GM23338 (cell line): ENCODE measurements around the gene MAP3K6. TPM values are rescaled to one million over a fixed set of nuclear protein-coding genes. Genes with fewer than 3 reads are reported as not detected.

ENCODE experiments used
- ATAC-seq: fragments of 200-7000 bp; cut with Tn5 transposase; 3 replicates; pipeline ENCODE4 v1.9.1; 2020
- DNase-seq: peaks from one replicate; pipeline ENCODE4 v3.0.0-alpha.2; 2015; ENCODE audit warnings: low spot score
- H2AFZ ChIP-seq: fragments of 200-600 bp; sonication (generic); 2 replicates; pipeline ENCODE4 v1.8.0; 2016; ENCODE audit warnings: antibody characterized with exemption, mild to moderate bottlenecking, moderate library complexity
- H3F3A ChIP-seq: fragments of 200-600 bp; sonication (generic); replicated peaks from 2 replicates; pipeline ENCODE4 v1.8.0; 2017; ENCODE audit warnings: antibody characterized with exemption, mixed run types, low read depth
- H3K27ac ChIP-seq: fragments of 200-600 bp; sonication (generic); 2 replicates; pipeline ENCODE4 v1.6.1; 2016; ENCODE audit warnings: low read depth
- H3K27me3 ChIP-seq: fragments of 200-600 bp; sonication (generic); 2 replicates; pipeline ENCODE4 v1.8.0; 2016; ENCODE audit warnings: mild to moderate bottlenecking, mixed run types, moderate library complexity; ENCODE audit not compliant: insufficient read depth
- H3K36me3 ChIP-seq: fragments of 200-600 bp; sonication (generic); 2 replicates; pipeline ENCODE4 v1.8.0; 2016; ENCODE audit warnings: mild to moderate bottlenecking; ENCODE audit not compliant: insufficient read depth
- H3K4me1 ChIP-seq: fragments of 200-600 bp; sonication (generic); 2 replicates; pipeline ENCODE4 v1.8.0; 2016; ENCODE audit warnings: mild to moderate bottlenecking, moderate library complexity; ENCODE audit not compliant: insufficient read depth
- H3K4me2 ChIP-seq: fragments of 200-600 bp; sonication (generic); 2 replicates; pipeline ENCODE4 v1.7.1; 2017; ENCODE audit warnings: mixed run types
- H3K4me3 ChIP-seq: fragments of 200-600 bp; sonication (generic); 2 replicates; pipeline ENCODE4 v1.6.1; 2016; ENCODE audit warnings: mixed run types
- H3K79me2 ChIP-seq: fragments of 200-600 bp; sonication (generic); replicated peaks from 2 replicates; pipeline ENCODE4 v1.8.0; 2017; ENCODE audit warnings: mild to moderate bottlenecking; ENCODE audit not compliant: insufficient read depth
- H3K9me2 ChIP-seq: fragments of 200-600 bp; sonication (generic); 2 replicates; pipeline ENCODE4 v1.8.0; 2017; ENCODE audit not compliant: insufficient read depth
- H4K20me1 ChIP-seq: fragments of 200-600 bp; sonication (generic); replicated peaks from 2 replicates; pipeline ENCODE4 v1.8.0; 2017; ENCODE audit warnings: mild to moderate bottlenecking; ENCODE audit not compliant: insufficient read depth
- H3K27ac Mint-ChIP-seq: 2 replicates; pipeline ENCODE4 v1.8.0; 2020; ENCODE audit warnings: inconsistent platforms, mild to moderate bottlenecking, moderate library complexity, mixed read lengths
- H3K27me3 Mint-ChIP-seq: 3 replicates; pipeline ENCODE4 v1.8.0; 2022; ENCODE audit warnings: low read depth, mild to moderate bottlenecking, moderate library complexity, mixed read lengths, inconsistent platforms; ENCODE audit not compliant: insufficient read depth, poor library complexity
- H3K36me3 Mint-ChIP-seq: 3 replicates; pipeline ENCODE4 v1.8.0; 2021; ENCODE audit warnings: low read depth, mild to moderate bottlenecking, inconsistent platforms, moderate library complexity, mixed read lengths
- H3K4me1 Mint-ChIP-seq: 3 replicates; pipeline ENCODE4 v1.8.0; 2020; ENCODE audit warnings: mild to moderate bottlenecking, inconsistent platforms, mixed read lengths
- H3K4me3 Mint-ChIP-seq: 3 replicates; pipeline ENCODE4 v1.8.0; 2021; ENCODE audit warnings: moderate library complexity, mild to moderate bottlenecking, inconsistent platforms, mixed read lengths
- H3K9me3 Mint-ChIP-seq: 3 replicates; pipeline ENCODE4 v1.8.0; 2020; ENCODE audit warnings: moderate library complexity, mild to moderate bottlenecking, inconsistent platforms, mixed read lengths
- polyA plus RNA-seq: library from polyadenylated mRNA; unstranded; fragments of >200 nt; fragmentation: Nextera tagmentation; extraction: Ambion mirVana; gene quantifications from 2 replicates; pipeline ENCODE4 v1.2.1, GENCODE V29; 2016
- total RNA-seq: library from RNA; depleted of rRNA; stranded (reverse); fragments of >200 nt; shearing (Covaris generic); gene quantifications from 2 replicates; pipeline ENCODE4 v1.2.3, GENCODE V29; 2014
- TF ChIP-seq, protein P1 (sequence below), 2 experiments: fragments of 200-600 bp in 1 of 2; sonication (generic) in 1 of 2; conservative IDR thresholded peaks; 2 replicates each; pipeline versions ENCODE4 v1.5.1 to v1.6.1; 2016 to 2017; ENCODE audit warnings: antibody characterized with exemption in 2 of 2, low read depth in 2 of 2, mild to moderate bottlenecking in 2 of 2, moderate library complexity in 1 of 2
- TF ChIP-seq, protein P2 (sequence below): IDR thresholded peaks from one replicate; pipeline ENCODE4 v1.6.1; 2018; ENCODE audit warnings: antibody characterized with exemption; ENCODE audit not compliant: unreplicated experiment
- TF ChIP-seq, protein P3 (sequence below): fragments of 250-450 bp; sonication (Bioruptor Pico); IDR thresholded peaks from 2 replicates; pipeline ENCODE4 v1.5.0; 2020; ENCODE audit warnings: mild to moderate bottlenecking, moderate library complexity

Gene MAP3K6
- total and polyA plus RNA-seq, 2 experiments from 2014 or later: 8.2 to 10.6 TPM

DNA sequence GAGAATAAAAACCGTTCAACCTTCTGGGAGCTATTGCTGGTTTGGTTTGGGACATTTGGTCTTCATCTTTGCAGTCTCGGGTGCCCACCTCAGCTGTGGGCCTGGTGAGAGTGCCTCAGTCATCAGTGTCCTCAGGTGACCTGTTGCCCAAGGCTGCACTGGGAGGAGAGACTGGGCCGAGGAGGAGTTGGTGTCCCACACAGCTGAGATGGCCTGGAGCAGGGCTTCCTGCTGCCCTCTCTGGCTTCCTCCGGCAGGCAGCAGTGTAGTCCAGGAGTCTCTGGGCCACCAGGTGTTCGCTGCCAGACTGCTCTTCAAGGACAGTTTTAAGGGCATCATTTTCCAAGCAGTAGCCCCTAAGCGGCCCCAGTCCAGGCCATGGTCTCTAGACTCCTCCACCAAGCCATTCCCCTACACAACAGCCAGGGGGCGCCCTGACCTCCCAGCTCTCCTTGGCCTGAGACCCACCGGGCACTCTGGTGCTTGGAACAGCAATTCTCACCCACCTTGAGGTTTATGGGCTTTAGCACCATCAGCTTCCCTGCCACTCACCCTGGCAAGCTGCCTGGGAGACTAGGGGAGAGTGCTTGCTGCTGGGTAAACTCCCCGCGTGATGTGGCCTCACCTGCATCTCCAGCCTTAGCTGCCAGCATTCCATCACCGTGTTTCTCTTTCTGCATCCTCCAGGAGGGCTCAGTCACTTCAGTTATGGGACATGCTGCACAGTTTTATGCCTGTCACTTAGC is 34.1 kb downstream of the MAP3K6 start:
- ATAC-seq: peak; percentile 96
- Histone ChIP-seq H3K36me3 (peaks cover 4% of the 10 kb centered on the region; the same call in 1 of the 2 replicates), H3K9me2 (no peaks in the 10 kb centered on the region), H3K27me3 (no peaks in the 10 kb centered on the region), H3K4me1 (no peaks in the 10 kb centered on the region), H3F3A (peaks cover 5% of the 10 kb centered on the region; the same call in 1 of the 2 replicates), H2AFZ (no peak overlapping the region), H3K79me2 (peaks cover 14% of the 10 kb centered on the region), H3K4me3 (no peak overlapping the region), H3K4me2 (no peak overlapping the region), H4K20me1 (peaks cover 8% of the 10 kb centered on the region; the same call in 1 of the 2 replicates), H3K27ac (no peak overlapping the region)
- peaks cover 44% of the 10 kb centered on the region for H3K36me3 Mint-ChIP-seq
- H3K9me3 Mint-ChIP-seq: no peaks in the 10 kb centered on the region
- no peak overlapping the region for H3K27ac Mint-ChIP-seq
- no peak overlapping the region for H3K4me3 Mint-ChIP-seq
- H3K4me1 Mint-ChIP-seq: no peaks in the 10 kb centered on the region
- DNase-seq: peak; percentile 85
- TF ChIP-seq, protein P1, sequence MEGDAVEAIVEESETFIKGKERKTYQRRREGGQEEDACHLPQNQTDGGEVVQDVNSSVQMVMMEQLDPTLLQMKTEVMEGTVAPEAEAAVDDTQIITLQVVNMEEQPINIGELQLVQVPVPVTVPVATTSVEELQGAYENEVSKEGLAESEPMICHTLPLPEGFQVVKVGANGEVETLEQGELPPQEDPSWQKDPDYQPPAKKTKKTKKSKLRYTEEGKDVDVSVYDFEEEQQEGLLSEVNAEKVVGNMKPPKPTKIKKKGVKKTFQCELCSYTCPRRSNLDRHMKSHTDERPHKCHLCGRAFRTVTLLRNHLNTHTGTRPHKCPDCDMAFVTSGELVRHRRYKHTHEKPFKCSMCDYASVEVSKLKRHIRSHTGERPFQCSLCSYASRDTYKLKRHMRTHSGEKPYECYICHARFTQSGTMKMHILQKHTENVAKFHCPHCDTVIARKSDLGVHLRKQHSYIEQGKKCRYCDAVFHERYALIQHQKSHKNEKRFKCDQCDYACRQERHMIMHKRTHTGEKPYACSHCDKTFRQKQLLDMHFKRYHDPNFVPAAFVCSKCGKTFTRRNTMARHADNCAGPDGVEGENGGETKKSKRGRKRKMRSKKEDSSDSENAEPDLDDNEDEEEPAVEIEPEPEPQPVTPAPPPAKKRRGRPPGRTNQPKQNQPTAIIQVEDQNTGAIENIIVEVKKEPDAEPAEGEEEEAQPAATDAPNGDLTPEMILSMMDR (conservative IDR thresholded peaks at IDR 0.05; ENCODE audit: low read depth in 2 of 2): peak; percentile 82 to 93
- TF ChIP-seq, protein P2, sequence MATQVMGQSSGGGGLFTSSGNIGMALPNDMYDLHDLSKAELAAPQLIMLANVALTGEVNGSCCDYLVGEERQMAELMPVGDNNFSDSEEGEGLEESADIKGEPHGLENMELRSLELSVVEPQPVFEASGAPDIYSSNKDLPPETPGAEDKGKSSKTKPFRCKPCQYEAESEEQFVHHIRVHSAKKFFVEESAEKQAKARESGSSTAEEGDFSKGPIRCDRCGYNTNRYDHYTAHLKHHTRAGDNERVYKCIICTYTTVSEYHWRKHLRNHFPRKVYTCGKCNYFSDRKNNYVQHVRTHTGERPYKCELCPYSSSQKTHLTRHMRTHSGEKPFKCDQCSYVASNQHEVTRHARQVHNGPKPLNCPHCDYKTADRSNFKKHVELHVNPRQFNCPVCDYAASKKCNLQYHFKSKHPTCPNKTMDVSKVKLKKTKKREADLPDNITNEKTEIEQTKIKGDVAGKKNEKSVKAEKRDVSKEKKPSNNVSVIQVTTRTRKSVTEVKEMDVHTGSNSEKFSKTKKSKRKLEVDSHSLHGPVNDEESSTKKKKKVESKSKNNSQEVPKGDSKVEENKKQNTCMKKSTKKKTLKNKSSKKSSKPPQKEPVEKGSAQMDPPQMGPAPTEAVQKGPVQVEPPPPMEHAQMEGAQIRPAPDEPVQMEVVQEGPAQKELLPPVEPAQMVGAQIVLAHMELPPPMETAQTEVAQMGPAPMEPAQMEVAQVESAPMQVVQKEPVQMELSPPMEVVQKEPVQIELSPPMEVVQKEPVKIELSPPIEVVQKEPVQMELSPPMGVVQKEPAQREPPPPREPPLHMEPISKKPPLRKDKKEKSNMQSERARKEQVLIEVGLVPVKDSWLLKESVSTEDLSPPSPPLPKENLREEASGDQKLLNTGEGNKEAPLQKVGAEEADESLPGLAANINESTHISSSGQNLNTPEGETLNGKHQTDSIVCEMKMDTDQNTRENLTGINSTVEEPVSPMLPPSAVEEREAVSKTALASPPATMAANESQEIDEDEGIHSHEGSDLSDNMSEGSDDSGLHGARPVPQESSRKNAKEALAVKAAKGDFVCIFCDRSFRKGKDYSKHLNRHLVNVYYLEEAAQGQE: no peak
- peaks cover 14% of the 10 kb centered on the region for H3K27me3 Mint-ChIP-seq

DNA sequence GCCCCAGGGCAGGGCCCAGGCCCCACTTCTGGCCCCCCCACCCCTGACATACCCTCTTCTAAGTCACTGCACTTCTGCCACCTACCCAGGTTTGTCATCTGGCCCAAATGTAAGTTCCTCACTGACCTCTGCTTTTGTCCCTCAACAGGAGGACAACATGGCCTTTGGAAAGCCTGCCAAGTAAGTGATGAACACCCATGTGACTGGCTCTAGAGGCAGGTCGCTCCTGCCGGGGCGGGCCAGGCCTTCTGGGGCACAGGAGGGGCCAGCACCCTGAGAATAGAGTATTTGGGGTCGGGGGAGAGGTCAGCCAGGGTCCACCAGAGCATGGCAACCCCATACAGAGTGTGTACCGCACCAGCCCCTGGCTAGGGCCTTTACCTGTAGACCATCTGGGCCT is 34.8 kb downstream of the MAP3K6 start:
- Histone ChIP-seq H2AFZ (no peak overlapping the region), H3K36me3 (peaks cover 4% of the 10 kb centered on the region; the same call in 1 of the 2 replicates), H3F3A (peaks cover 5% of the 10 kb centered on the region; the same call in 1 of the 2 replicates), H3K4me2 (no peak overlapping the region), H3K4me1 (no peaks in the 10 kb centered on the region), H4K20me1 (peaks cover 14% of the 10 kb centered on the region), H3K4me3 (no peak overlapping the region), H3K79me2 (peaks cover 20% of the 10 kb centered on the region), H3K27ac (no peak overlapping the region), H3K9me2 (no peaks in the 10 kb centered on the region), H3K27me3 (no peaks in the 10 kb centered on the region)
- H3K4me1 Mint-ChIP-seq: no peaks in the 10 kb centered on the region
- ATAC-seq (no peak), DNase-seq (no peak)
- H3K27ac Mint-ChIP-seq: no peak overlapping the region
- H3K9me3 Mint-ChIP-seq: no peaks in the 10 kb centered on the region
- H3K27me3 Mint-ChIP-seq: peaks cover 12% of the 10 kb centered on the region
- TF ChIP-seq, protein P3, sequence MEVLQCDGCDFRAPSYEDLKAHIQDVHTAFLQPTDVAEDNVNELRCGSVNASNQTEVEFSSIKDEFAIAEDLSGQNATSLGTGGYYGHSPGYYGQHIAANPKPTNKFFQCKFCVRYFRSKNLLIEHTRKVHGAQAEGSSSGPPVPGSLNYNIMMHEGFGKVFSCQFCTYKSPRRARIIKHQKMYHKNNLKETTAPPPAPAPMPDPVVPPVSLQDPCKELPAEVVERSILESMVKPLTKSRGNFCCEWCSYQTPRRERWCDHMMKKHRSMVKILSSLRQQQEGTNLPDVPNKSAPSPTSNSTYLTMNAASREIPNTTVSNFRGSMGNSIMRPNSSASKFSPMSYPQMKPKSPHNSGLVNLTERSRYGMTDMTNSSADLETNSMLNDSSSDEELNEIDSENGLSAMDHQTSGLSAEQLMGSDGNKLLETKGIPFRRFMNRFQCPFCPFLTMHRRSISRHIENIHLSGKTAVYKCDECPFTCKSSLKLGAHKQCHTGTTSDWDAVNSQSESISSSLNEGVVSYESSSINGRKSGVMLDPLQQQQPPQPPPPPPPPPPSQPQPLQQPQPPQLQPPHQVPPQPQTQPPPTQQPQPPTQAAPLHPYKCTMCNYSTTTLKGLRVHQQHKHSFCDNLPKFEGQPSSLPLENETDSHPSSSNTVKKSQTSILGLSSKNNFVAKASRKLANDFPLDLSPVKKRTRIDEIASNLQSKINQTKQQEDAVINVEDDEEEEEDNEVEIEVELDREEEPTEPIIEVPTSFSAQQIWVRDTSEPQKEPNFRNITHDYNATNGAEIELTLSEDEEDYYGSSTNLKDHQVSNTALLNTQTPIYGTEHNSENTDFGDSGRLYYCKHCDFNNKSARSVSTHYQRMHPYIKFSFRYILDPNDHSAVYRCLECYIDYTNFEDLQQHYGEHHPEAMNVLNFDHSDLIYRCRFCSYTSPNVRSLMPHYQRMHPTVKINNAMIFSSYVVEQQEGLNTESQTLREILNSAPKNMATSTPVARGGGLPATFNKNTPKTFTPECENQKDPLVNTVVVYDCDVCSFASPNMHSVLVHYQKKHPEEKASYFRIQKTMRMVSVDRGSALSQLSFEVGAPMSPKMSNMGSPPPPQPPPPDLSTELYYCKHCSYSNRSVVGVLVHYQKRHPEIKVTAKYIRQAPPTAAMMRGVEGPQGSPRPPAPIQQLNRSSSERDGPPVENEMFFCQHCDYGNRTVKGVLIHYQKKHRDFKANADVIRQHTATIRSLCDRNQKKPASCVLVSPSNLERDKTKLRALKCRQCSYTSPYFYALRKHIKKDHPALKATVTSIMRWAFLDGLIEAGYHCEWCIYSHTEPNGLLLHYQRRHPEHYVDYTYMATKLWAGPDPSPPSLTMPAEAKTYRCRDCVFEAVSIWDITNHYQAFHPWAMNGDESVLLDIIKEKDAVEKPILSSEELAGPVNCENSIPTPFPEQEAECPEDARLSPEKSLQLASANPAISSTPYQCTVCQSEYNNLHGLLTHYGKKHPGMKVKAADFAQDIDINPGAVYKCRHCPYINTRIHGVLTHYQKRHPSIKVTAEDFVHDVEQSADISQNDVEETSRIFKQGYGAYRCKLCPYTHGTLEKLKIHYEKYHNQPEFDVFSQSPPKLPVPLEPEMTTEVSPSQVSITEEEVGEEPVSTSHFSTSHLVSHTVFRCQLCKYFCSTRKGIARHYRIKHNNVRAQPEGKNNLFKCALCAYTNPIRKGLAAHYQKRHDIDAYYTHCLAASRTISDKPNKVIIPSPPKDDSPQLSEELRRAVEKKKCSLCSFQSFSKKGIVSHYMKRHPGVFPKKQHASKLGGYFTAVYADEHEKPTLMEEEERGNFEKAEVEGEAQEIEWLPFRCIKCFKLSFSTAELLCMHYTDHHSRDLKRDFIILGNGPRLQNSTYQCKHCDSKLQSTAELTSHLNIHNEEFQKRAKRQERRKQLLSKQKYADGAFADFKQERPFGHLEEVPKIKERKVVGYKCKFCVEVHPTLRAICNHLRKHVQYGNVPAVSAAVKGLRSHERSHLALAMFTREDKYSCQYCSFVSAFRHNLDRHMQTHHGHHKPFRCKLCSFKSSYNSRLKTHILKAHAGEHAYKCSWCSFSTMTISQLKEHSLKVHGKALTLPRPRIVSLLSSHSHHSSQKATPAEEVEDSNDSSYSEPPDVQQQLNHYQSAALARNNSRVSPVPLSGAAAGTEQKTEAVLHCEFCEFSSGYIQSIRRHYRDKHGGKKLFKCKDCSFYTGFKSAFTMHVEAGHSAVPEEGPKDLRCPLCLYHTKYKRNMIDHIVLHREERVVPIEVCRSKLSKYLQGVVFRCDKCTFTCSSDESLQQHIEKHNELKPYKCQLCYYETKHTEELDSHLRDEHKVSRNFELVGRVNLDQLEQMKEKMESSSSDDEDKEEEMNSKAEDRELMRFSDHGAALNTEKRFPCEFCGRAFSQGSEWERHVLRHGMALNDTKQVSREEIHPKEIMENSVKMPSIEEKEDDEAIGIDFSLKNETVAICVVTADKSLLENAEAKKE (CRISPR knock-in tag): no peak
- H3K36me3 Mint-ChIP-seq: peaks cover 46% of the 10 kb centered on the region
- H3K4me3 Mint-ChIP-seq: no peak overlapping the region
